ENCODE results near the gene CARMIL1.

GRCh38 chr6:25652007-25652515 lies 372.9 kb downstream of the CARMIL1 start, which contains the start of gene SCGN:
- TF ChIP-seq CTCF (IDR thresholded peaks at IDR 0.05) (no peak), POLR2A (IDR thresholded peaks at IDR 0.05) (no peak)
